Neural cell (in vitro differentiated cells): ENCODE results near the gene TMEM14B. TPM values are rescaled to one million over a fixed set of nuclear protein-coding genes. Genes with fewer than 3 reads are reported as not detected.

ENCODE experiments used
- H2AFZ ChIP-seq: fragments of 200-600, 300-800 bp; sonication (generic), shearing (Covaris generic); 2 replicates; pipeline ENCODE4 v1.6.0; 2014; ENCODE audit warnings: low read depth, mild to moderate bottlenecking, antibody characterized with exemption, low read length, moderate library complexity
- H3F3A ChIP-seq: fragments of 200-600 bp; shearing (Covaris generic); 2 replicates; pipeline ENCODE4 v1.6.1; 2016; ENCODE audit warnings: mild to moderate bottlenecking, moderate library complexity, mixed read lengths, antibody characterized with exemption, low read length; ENCODE audit not compliant: insufficient read depth, poor library complexity, severe bottlenecking
- H3K27ac ChIP-seq: fragments of 200-600, 300-800 bp; sonication (generic), shearing (Covaris generic); 2 replicates; pipeline ENCODE4 v1.5.1; 2014; ENCODE audit warnings: mild to moderate bottlenecking, low read length, moderate library complexity
- H3K27me3 ChIP-seq: fragments of 300-800, 200-600 bp; sonication (generic), shearing (Covaris generic); 2 replicates; pipeline ENCODE4 v1.6.0; 2014; ENCODE audit warnings: mild to moderate bottlenecking, low read depth, low read length, moderate library complexity; ENCODE audit not compliant: insufficient read depth
- H3K36me3 ChIP-seq: fragments of 300-800, 200-600 bp; sonication (generic), shearing (Covaris generic); 2 replicates; pipeline ENCODE4 v1.5.1; 2014; ENCODE audit warnings: mild to moderate bottlenecking, antibody characterized with exemption, low read length, moderate library complexity; ENCODE audit not compliant: insufficient read depth
- H3K4me2 ChIP-seq: fragments of 300-800, 200-600 bp; sonication (generic), shearing (Covaris generic); 2 replicates; pipeline ENCODE4 v1.6.0; 2014; ENCODE audit warnings: mild to moderate bottlenecking, low read length
- H3K4me3 ChIP-seq: fragments of 300-800, 200-600 bp; sonication (generic), shearing (Covaris generic); 2 replicates; pipeline ENCODE4 v1.5.1; 2014; ENCODE audit warnings: mild to moderate bottlenecking, low read length, moderate library complexity
- H3K79me2 ChIP-seq: fragments of 200-600 bp; shearing (Covaris generic); replicated peaks from 2 replicates; pipeline ENCODE4 v1.6.0; 2014; ENCODE audit warnings: mild to moderate bottlenecking, low read length, moderate library complexity; ENCODE audit not compliant: insufficient read depth
- H3K9ac ChIP-seq: fragments of 300-800, 200-600 bp; sonication (generic), shearing (Covaris generic); 2 replicates; pipeline ENCODE4 v1.6.1; 2016; ENCODE audit warnings: mild to moderate bottlenecking, low read length, mixed read lengths
- H3K9me2 ChIP-seq: fragments of 200-600 bp; shearing (Covaris generic); 2 replicates; pipeline ENCODE4 v1.6.1; 2016; ENCODE audit warnings: mild to moderate bottlenecking, low read length, mixed read lengths; ENCODE audit not compliant: insufficient read depth
- H3K9me3 ChIP-seq: fragments of 200-600, 300-800 bp; sonication (generic), shearing (Covaris generic); 2 replicates; pipeline ENCODE4 v1.6.1; 2016; ENCODE audit warnings: mild to moderate bottlenecking, mixed run types, low read length, moderate library complexity, mixed read lengths
- H4K20me1 ChIP-seq: fragments of 200-600 bp; shearing (Covaris generic); 2 replicates; pipeline ENCODE4 v1.6.1; 2016; ENCODE audit warnings: mild to moderate bottlenecking, mixed run types; ENCODE audit not compliant: insufficient read depth
- EP300 ChIP-seq: fragments of 450-650 bp; conservative IDR thresholded peaks from 2 replicates; pipeline ENCODE4 v1.6.1; 2014; ENCODE audit warnings: antibody characterized with exemption, mild to moderate bottlenecking, moderate library complexity; ENCODE audit not compliant: poor library complexity, severe bottlenecking
- EZH2 ChIP-seq: fragments of 200-600, 300-800 bp; shearing (Covaris generic), sonication (generic); IDR thresholded peaks from 2 replicates; pipeline ENCODE4 v1.6.1; 2014; ENCODE audit warnings: antibody characterized with exemption, low read length, borderline replicate concordance, mild to moderate bottlenecking; ENCODE audit not compliant: insufficient read depth, poor library complexity, severe bottlenecking
- MXI1 ChIP-seq: fragments of 450-650 bp; conservative IDR thresholded peaks from 2 replicates; pipeline ENCODE4 v1.6.1; 2014; ENCODE audit warnings: antibody characterized with exemption, mild to moderate bottlenecking; ENCODE audit not compliant: poor library complexity, severe bottlenecking
- POLR2AphosphoS5 ChIP-seq: IDR thresholded peaks from 2 replicates; pipeline ENCODE4 v1.6.1; 2012
- RAD21 ChIP-seq: fragments of 450-650 bp; conservative IDR thresholded peaks from 2 replicates; pipeline ENCODE4 v1.6.1; 2014; ENCODE audit warnings: antibody characterized with exemption, mild to moderate bottlenecking, moderate library complexity
- SMC3 ChIP-seq: fragments of 450-650 bp; conservative IDR thresholded peaks from 2 replicates; pipeline ENCODE4 v1.6.1; 2014; ENCODE audit warnings: antibody characterized with exemption, mild to moderate bottlenecking, moderate library complexity; ENCODE audit not compliant: poor library complexity
- TAF1 ChIP-seq: IDR thresholded peaks from 2 replicates; pipeline ENCODE4 v1.6.1; 2012; ENCODE audit warnings: low read depth
- polyA plus RNA-seq: library from polyadenylated mRNA; depleted of rRNA; stranded (reverse); fragments of >200 nt; gene quantifications from 2 replicates; pipeline ENCODE4 v1.2.3, GENCODE V29; 2014
- TF ChIP-seq, protein P1 (sequence below): IDR thresholded peaks from 2 replicates; pipeline ENCODE4 v1.6.1; 2012; ENCODE audit warnings: borderline replicate concordance
- TF ChIP-seq, protein P2 (sequence below): fragments of 450-650 bp; IDR thresholded peaks from 2 replicates; pipeline ENCODE4 v1.5.1; 2014; ENCODE audit warnings: antibody characterized with exemption, mild to moderate bottlenecking, moderate library complexity; ENCODE audit not compliant: poor library complexity, severe bottlenecking

TMEM14B gene
- polyA plus RNA-seq, 1 donor from 2014 or later = 182 TPM

- Histone ChIP-seq H3K27me3 (no peaks in the 10 kb centered on the region), H3K9me3 (no peaks in the 10 kb centered on the region), H4K20me1 (no peaks in the 10 kb centered on the region), H3K4me3 (no peak overlapping the region), H3K4me2 (no peak overlapping the region), H3K79me2 (no peaks in the 10 kb centered on the region), H3K9me2 (no peaks in the 10 kb centered on the region), H3F3A (no peaks in the 10 kb centered on the region), H2AFZ (no peak overlapping the region), H3K9ac (no peak overlapping the region), H3K36me3 (peaks cover 9% of the 10 kb centered on the region), H3K27ac (no peak overlapping the region)
- TF ChIP-seq, protein P1, sequence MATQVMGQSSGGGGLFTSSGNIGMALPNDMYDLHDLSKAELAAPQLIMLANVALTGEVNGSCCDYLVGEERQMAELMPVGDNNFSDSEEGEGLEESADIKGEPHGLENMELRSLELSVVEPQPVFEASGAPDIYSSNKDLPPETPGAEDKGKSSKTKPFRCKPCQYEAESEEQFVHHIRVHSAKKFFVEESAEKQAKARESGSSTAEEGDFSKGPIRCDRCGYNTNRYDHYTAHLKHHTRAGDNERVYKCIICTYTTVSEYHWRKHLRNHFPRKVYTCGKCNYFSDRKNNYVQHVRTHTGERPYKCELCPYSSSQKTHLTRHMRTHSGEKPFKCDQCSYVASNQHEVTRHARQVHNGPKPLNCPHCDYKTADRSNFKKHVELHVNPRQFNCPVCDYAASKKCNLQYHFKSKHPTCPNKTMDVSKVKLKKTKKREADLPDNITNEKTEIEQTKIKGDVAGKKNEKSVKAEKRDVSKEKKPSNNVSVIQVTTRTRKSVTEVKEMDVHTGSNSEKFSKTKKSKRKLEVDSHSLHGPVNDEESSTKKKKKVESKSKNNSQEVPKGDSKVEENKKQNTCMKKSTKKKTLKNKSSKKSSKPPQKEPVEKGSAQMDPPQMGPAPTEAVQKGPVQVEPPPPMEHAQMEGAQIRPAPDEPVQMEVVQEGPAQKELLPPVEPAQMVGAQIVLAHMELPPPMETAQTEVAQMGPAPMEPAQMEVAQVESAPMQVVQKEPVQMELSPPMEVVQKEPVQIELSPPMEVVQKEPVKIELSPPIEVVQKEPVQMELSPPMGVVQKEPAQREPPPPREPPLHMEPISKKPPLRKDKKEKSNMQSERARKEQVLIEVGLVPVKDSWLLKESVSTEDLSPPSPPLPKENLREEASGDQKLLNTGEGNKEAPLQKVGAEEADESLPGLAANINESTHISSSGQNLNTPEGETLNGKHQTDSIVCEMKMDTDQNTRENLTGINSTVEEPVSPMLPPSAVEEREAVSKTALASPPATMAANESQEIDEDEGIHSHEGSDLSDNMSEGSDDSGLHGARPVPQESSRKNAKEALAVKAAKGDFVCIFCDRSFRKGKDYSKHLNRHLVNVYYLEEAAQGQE = no peak
- TF ChIP-seq, protein P2, sequence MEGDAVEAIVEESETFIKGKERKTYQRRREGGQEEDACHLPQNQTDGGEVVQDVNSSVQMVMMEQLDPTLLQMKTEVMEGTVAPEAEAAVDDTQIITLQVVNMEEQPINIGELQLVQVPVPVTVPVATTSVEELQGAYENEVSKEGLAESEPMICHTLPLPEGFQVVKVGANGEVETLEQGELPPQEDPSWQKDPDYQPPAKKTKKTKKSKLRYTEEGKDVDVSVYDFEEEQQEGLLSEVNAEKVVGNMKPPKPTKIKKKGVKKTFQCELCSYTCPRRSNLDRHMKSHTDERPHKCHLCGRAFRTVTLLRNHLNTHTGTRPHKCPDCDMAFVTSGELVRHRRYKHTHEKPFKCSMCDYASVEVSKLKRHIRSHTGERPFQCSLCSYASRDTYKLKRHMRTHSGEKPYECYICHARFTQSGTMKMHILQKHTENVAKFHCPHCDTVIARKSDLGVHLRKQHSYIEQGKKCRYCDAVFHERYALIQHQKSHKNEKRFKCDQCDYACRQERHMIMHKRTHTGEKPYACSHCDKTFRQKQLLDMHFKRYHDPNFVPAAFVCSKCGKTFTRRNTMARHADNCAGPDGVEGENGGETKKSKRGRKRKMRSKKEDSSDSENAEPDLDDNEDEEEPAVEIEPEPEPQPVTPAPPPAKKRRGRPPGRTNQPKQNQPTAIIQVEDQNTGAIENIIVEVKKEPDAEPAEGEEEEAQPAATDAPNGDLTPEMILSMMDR = no peak
- TF ChIP-seq EP300 = no peak
- no peak for TF ChIP-seq POLR2AphosphoS5
- no peak for TF ChIP-seq RAD21
- no peak for TF ChIP-seq MXI1
- no peak for TF ChIP-seq EZH2
- no peak for TF ChIP-seq TAF1
- no peak for TF ChIP-seq SMC3
These were observed 12.3 kb downstream of the TMEM14B start for GRCh38 chr6:10759884-10760329.

DNA sequence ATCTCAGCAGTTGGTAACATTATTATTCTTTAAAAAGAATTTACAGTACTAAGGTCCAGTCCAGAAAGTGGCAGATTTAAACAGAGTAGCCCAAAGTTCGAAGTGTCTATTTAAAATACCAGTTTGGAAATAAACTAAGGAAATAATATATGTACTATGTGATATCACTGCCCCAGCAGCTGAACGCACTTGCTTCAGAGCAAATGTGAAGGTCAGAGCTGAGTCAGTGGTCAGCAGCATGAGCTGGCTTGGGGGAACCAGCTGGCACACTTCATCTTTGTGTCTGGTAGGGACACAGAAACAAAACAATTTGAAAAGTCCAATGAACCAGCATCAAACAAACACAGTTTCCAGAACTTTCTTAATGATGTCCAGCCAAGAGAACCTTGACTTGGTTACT, 15.4 kb downstream of the TMEM14B start:
- Histone ChIP-seq H3K9me3 (no peaks in the 10 kb centered on the region), H3K9me2 (no peaks in the 10 kb centered on the region), H3K36me3 (no peaks in the 10 kb centered on the region), H3K4me3 (no peak overlapping the region), H3K79me2 (no peaks in the 10 kb centered on the region), H4K20me1 (no peaks in the 10 kb centered on the region), H3K27me3 (no peaks in the 10 kb centered on the region), H3K9ac (no peak overlapping the region), H3K4me2 (no peak overlapping the region), H2AFZ (no peak overlapping the region), H3F3A (no peaks in the 10 kb centered on the region), H3K27ac (no peak overlapping the region)
- TF ChIP-seq POLR2AphosphoS5 = no peak
- no peak for TF ChIP-seq EP300
- no peak for TF ChIP-seq RAD21
- TF ChIP-seq, protein P2 = no peak
- no peak for TF ChIP-seq TAF1
- no peak for TF ChIP-seq EZH2
- TF ChIP-seq, protein P1 = no peak
- no peak for TF ChIP-seq SMC3
- no peak for TF ChIP-seq MXI1
